Measurements from ENCODE around the gene KDM8.

KDM8 gene

GRCh38 chr16:27242868-27243590, 39.7 kb downstream of the KDM8 start:
- H3K27ac ChIP-seq: no peak overlapping the region
- H3K36me3 ChIP-seq (ENCODE audit: insufficient read depth): no peaks in the 10 kb centered on the region
- H3K4me2 ChIP-seq: no peak overlapping the region
- H3K4me1 ChIP-seq (ENCODE audit: low read depth, poor library complexity, severe bottlenecking): no peaks in the 10 kb centered on the region
- H3K27me3 ChIP-seq (ENCODE audit: insufficient read depth, low read depth): no peaks in the 10 kb centered on the region
- H3K79me2 ChIP-seq (ENCODE audit: insufficient read depth, low read depth): no peaks in the 10 kb centered on the region
- no peak for TF ChIP-seq CTCF (conservative IDR thresholded peaks at IDR 0.05; ENCODE audit: low read depth, low read length)
- H3K4me3 ChIP-seq (IDR thresholded peaks at IDR 0.05; ENCODE audit: insufficient read depth, low read depth, low read length): no peak overlapping the region
- H2AFZ ChIP-seq (ENCODE audit: low read depth): no peak overlapping the region
- H4K20me1 ChIP-seq (ENCODE audit: insufficient read depth): no peaks in the 10 kb centered on the region
- H3K9ac ChIP-seq: no peak overlapping the region

GRCh38 chr16:27243725-27244362, 40.5 kb downstream of the KDM8 start:
- H3K4me1 ChIP-seq (ENCODE audit: low read depth, poor library complexity, severe bottlenecking): no peaks in the 10 kb centered on the region
- no peak overlapping the region for H3K4me3 ChIP-seq (IDR thresholded peaks at IDR 0.05; ENCODE audit: insufficient read depth, low read depth, low read length)
- no peaks in the 10 kb centered on the region for H3K79me2 ChIP-seq (ENCODE audit: insufficient read depth, low read depth)

GRCh38 chr16:27244363-27244755, 41.0 kb downstream of the KDM8 start:
- no peaks in the 10 kb centered on the region for H3K79me2 ChIP-seq (ENCODE audit: insufficient read depth, low read depth)
- no peak overlapping the region for H3K9ac ChIP-seq
- no peaks in the 10 kb centered on the region for H4K20me1 ChIP-seq (ENCODE audit: insufficient read depth)
- no peaks in the 10 kb centered on the region for H3K36me3 ChIP-seq (ENCODE audit: insufficient read depth)
- no peaks in the 10 kb centered on the region for H3K4me1 ChIP-seq (ENCODE audit: low read depth, poor library complexity, severe bottlenecking)
- H3K4me2 ChIP-seq: no peak overlapping the region
- H3K27ac ChIP-seq: no peak overlapping the region
- H3K27me3 ChIP-seq (ENCODE audit: insufficient read depth, low read depth): no peaks in the 10 kb centered on the region
- H2AFZ ChIP-seq (ENCODE audit: low read depth): no peak overlapping the region
- TF ChIP-seq CTCF (conservative IDR thresholded peaks at IDR 0.05; ENCODE audit: low read depth, low read length): no peak
- H3K4me3 ChIP-seq (IDR thresholded peaks at IDR 0.05; ENCODE audit: insufficient read depth, low read depth, low read length): no peak overlapping the region

More at GRCh38 chr16:27243725-27244362, 40.5 kb downstream of the KDM8 start:
- Histone ChIP-seq H3K9ac (no peak overlapping the region), H2AFZ (ENCODE audit: low read depth) (no peak overlapping the region), H3K36me3 (ENCODE audit: insufficient read depth) (no peaks in the 10 kb centered on the region), H3K4me2 (no peak overlapping the region), H3K27me3 (ENCODE audit: insufficient read depth, low read depth) (no peaks in the 10 kb centered on the region), H3K27ac (no peak overlapping the region), H4K20me1 (ENCODE audit: insufficient read depth) (no peaks in the 10 kb centered on the region)
- TF ChIP-seq CTCF (conservative IDR thresholded peaks at IDR 0.05; ENCODE audit: low read depth, low read length): no peak

GRCh38 chr16:27245276-27246172, 42.2 kb downstream of the KDM8 start:
- H3K36me3 ChIP-seq (ENCODE audit: insufficient read depth): no peaks in the 10 kb centered on the region
- H3K4me2 ChIP-seq: no peak overlapping the region
- H3K27me3 ChIP-seq (ENCODE audit: insufficient read depth, low read depth): no peaks in the 10 kb centered on the region
- H4K20me1 ChIP-seq (ENCODE audit: insufficient read depth): no peaks in the 10 kb centered on the region
- no peaks in the 10 kb centered on the region for H3K4me1 ChIP-seq (ENCODE audit: low read depth, poor library complexity, severe bottlenecking)
- H3K27ac ChIP-seq: no peak overlapping the region
- no peak overlapping the region for H3K4me3 ChIP-seq (IDR thresholded peaks at IDR 0.05; ENCODE audit: insufficient read depth, low read depth, low read length)
- H3K79me2 ChIP-seq (ENCODE audit: insufficient read depth, low read depth): no peaks in the 10 kb centered on the region
- H3K9ac ChIP-seq: no peak overlapping the region
- no peak overlapping the region for H2AFZ ChIP-seq (ENCODE audit: low read depth)
- no peak for TF ChIP-seq CTCF (conservative IDR thresholded peaks at IDR 0.05; ENCODE audit: low read depth, low read length)

Measured in KMS-11 (cell line).